Right lung (tissue), 5 donors: ENCODE measurements around the gene FCRL1. TPM values are rescaled to one million over a fixed set of nuclear protein-coding genes. Genes with fewer than 3 reads are reported as not detected.

Experiments
- polyA plus RNA-seq, 5 donors: library from polyadenylated mRNA; unstranded; fragments of 120-200 nt; gene quantifications; one replicate each; pipeline versions ENCODE4 v1.2.1 to v1.2.3, GENCODE V29; 2013; ENCODE audit warnings: inconsistent platforms in 1 of 5, low replicate concordance in 1 of 5; ENCODE audit not compliant: insufficient read length in 5 of 5, insufficient read depth in 1 of 5

Gene FCRL1
- polyA plus RNA-seq, 5 donors: 0.11 to 0.45 (median 0.30) TPM

Other genes starting within 250 kb of the FCRL1 start
- not detected for gene FCRL4, start 222.0 kb downstream of the FCRL1 start, polyA plus RNA-seq
- gene FCRL3, start 119.4 kb downstream of the FCRL1 start, polyA plus RNA-seq: under 1 TPM; 0.38 to 0.76 (median 0.50) TPM
- under 1 TPM; 0.04 to 0.27 (median 0.12) TPM for gene FCRL2, start 43.0 kb downstream of the FCRL1 start, polyA plus RNA-seq
- under 1 TPM in 2 of 5 donors, not detected in 3; 0.08 to 0.56 TPM for gene CD5L, start 21.7 kb upstream of the FCRL1 start, polyA plus RNA-seq
- gene KIRREL1, start 173.5 kb upstream of the FCRL1 start, polyA plus RNA-seq: 10 to 100 TPM; 43.3 to 61.9 (median 47.8) TPM